ENCODE results near the gene MAP7.
"Not testable (repeated sequence)": the region's sequence is repeated elsewhere in the genome, so short reads cannot be mapped to it uniquely, and the experiment has no call there.

The MAP7 gene

DNA sequence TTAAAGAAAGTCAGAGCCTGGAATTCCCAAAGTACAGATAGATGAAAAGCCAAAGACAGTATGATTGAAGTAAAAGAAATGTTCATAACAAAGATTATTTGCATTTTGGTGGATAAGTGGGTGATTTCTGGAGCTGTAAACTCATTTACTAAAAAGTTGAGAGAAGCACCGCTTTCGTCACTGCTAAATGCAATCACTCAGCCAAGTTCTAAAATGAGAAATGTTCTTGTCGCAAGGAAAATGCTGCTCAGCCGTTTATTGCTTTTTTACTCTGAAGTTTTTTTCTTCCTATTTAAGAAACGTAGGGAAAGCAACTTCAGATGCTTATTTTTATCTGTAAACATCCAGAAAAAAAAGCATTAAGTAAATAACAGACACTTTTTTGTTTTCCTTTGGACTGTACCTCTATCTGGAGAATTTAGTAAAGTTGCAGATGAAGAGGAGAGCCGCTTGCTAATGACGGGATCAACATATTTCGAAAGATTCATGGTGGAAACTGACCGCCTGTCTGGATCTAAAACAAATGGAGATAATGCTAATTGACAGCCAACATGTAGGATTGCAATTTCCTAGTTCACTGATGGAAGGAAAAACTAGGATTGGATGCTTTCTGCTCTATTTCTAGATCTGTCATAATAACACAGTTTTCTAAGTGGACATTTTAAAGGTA, 166.8 kb downstream of the MAP7 start:
- no peak for DNase-seq (ENCODE audit: low read depth in 2 of 2)

DNA sequence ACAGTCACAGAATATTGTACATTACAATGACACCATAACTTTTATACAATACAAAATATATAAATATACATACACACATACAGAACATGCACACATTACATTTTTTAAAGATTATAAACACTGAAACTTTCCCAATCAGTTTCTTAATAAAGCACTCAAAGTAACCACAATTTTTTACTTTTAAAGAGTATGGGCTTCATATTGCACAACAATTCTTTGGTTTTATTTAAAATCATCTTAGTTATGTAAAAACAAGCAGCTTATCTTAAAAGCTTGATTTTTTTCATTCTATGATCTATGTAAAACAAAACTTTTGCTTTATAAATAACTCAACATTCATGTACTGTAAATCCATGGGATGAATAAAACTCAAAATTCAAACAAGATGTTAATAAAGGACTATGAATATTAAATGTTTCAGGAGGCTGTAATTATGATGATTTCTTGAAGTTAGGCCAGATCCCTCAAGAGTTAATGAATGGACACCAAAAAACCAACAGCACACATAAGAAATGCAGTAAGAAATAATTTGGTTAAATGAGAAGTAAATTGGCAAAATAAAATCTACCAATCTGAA, 167.5 kb downstream of the MAP7 start:
- no peak for DNase-seq (ENCODE audit: low read depth in 2 of 2)

DNA sequence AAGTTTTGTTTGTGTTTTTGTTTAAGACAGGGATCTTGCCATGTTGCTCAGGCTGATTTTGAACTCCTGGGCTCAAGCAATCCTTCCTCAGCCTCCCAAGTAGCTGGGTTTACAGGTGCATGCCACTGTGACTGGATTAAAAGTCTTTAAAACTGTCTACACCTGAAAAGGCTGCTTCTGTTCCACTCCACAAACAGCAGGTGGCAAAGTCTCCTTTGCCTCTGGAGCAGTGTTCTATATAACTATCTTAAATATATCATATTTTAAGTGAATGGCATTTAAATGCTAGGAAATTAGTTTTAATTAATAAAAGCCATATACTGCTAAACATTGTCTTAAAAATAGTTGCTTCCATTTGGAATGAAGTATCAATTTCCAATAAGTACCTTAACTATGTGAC, 171.3 kb downstream of the MAP7 start:
- DNase-seq (ENCODE audit: low read depth in 2 of 2), result no peak

DNA sequence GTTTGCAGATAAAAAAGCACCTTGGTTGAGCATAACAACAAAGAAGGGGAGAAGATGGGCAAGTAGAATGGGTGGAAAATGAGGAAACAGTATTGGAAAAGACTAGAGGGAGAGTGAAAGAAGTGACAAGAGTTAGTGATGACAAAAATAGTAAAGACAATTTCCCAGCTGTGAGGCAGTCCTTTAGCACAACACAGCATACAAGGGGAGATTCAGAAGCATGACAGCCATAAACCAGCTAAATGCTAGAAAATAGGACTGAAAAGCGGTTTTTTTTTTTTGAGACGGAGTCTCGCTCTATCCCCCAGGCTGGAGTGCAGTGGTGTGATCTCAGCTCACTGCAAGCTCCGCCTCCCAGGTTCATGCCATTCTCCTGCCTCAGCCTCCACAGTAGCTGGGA, 174.4 kb downstream of the MAP7 start:
- not testable (repeated sequence) for DNase-seq (ENCODE audit: low read depth in 2 of 2)

DNA sequence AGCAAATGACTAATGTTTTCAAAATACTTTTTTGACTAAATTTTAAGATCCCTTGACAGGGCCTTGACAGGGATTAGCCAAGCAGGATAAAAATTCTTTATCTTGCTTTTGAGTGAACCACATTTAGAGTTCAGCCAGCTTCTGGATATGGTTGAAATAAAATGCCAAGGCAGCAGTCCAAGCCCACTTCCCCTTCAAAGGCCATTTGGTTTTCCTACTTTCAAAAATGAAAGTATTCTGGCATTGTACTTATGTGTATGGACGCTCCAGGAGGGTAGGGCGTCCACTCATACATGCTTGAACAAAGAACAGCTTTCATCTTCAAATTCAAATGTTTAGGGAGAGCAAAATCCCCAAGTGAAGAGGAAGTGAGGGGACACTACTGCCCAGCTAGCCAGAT, 178.3 kb downstream of the MAP7 start:
- DNase-seq (ENCODE audit: low read depth in 2 of 2), result no peak

DNA sequence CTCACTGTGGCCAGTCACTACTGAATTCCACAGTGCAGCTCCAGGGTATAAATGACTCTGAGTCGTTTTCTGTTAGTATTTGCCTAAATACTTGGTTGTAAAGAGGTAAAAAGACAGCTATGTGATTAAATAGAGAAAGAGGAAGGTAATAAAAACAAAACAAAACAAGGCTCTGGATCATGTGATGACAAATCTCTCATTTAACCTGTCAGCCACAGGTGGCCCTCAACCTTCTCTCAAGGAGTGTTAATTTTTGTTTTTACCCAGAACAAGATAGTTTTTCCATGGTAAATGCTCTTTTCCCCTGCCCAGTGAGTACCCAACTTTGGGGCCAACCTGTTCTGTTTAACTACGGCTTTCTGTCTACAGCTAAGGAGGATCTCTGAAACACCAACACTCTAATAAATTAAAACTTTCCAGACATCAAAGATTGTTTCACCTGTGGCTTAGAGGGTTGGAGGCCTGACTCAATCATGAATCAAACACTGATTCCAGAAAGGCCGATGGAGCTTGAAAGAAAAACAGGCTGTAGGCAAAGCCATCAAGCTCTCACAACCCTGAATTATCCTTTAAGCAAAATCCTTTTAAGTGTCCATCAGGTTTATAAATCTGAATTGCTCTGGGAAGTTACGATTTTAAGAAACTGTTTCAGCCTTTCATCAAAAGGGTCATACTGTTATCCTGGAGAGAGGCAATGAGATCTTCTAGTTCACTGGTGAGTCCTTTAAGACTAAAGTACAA, 179.1 kb downstream of the MAP7 start:
- no peak for DNase-seq (ENCODE audit: low read depth in 2 of 2)

DNA sequence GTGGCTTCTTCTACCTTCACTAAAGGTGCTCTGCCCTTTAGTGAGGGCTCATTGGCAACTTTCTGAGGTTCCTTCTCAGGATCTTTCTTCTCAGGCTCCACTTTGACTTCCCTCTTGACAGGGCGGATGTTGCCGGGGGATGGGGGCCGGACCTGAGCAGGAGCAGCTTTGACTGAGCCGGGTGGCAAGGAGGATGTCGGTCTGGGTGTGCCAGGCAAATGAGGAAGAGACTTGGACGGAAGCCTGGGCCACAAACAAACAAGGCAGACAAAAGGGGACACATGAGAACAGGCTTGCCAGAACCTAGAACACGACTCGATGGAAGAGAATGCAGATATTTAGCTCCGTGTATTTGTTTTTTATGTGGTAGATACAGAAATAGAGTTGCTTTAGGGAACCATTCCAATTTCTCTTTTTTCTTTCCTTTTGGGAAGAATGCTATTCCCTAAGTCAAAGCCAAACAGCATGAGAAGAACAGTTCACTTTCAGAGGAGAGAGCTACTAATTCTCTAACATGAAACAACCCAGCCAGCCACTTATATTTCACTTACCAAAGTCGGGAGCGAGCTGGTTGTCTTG, 184.4 kb downstream of the MAP7 start:
- DNase-seq (ENCODE audit: low read depth in 2 of 2), result no peak

DNA sequence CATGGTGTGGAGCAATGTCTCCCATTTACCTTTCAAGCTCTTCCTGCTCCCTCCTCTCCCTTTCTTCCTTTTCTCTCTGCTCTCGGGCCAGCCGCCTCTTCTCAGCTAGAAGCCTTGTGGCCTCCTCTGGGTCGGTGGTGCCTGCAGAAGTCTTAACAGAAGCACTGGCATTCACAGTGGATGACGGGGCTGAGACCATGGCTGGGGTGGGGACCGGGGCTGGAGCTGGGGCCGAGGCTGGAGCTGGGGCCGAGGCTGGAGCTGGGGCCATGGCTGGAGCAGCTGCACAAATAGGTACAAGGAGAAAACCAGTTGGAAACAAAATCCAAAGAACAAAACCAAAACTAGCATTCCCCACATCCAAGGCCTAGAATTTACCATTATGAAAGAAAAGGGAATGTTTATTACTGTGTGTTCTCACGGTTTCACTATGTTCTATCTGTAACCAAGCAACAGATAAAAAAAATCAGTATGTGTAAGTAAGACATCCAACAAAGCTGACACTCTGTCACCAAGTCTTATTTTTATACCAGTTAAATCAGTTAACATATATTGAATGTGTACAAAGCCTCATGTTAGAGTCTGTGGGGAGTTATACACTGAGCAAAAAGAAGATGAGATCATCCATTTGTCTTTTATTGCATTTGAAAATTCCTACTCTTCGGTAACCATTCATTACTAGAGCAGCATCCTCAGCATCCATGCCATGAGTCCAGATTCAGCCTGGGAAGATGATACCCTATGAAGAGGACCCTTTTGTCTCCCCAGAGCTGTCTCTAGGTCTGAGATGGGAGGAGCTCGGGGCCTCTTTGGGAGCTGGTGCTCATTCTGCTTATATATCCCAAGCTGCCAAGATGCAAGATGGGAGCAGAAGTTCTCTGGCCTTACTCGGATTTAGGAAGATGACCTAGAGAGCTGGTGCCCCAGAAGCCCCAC, 187.5 kb downstream of the MAP7 start:
- DNase-seq (ENCODE audit: low read depth in 2 of 2), result no peak

DNA sequence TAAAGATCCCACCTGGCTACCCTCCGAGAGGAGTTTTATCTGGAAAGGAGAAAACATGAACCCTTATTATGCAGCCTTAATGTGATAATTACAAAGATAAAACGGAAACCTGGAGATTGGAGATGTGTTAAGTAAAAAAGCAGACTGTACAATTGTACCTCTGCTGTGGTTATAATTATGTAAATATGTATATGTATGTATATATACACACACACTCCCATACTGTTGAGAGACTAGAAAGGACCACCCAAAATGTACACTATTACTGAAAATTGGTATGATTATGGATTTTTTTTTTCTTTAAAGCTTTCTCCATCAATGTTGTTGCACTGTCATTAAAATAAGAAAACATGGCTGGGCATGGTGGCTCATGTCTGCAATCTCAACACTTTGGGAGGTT, 188.4 kb downstream of the MAP7 start:
- no peak for DNase-seq (ENCODE audit: low read depth in 2 of 2)

DNA sequence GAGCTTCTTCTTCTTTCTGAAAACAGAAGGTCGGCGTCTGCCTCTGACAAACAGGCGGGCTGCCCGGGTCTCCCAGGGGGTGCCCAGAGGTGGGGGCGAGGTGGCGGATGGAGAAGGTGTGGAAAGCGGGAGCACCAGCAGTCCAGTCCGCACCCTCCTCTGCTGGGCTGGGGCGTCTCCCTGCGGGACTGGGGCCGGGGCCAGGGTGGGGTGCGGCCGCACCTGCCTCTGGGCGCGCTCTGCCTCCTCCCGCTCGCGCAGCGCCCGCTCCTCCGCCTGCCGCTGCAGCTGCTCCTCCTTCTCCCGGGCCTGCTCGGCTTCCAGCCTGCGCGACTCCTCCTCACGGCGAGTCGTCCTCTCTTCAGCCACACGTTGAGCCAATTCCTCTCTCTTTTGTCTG, 189.4 kb downstream of the MAP7 start:
- DNase-seq (ENCODE audit: low read depth in 2 of 2), result no peak

DNA sequence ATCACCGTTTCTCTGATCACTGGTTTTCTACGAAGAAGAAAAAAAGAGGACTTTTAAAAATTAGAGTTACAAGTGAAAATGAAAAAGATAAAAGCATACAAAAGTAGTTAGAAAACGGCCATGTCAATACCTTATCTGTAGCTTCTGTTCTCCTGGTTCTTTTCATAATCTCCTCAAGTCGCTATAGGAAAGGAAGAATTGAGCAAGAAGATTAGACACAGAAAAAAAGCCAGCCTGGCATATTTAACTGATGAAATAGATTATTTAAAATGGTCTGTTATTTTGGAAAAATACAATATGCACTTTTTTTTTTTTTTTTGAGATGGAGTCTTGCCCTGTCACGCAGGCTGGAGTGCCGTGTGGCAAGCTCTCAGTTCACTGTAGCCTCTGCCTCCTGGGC, 190.4 kb downstream of the MAP7 start:
- no peak for DNase-seq (ENCODE audit: low read depth in 2 of 2)

DNA sequence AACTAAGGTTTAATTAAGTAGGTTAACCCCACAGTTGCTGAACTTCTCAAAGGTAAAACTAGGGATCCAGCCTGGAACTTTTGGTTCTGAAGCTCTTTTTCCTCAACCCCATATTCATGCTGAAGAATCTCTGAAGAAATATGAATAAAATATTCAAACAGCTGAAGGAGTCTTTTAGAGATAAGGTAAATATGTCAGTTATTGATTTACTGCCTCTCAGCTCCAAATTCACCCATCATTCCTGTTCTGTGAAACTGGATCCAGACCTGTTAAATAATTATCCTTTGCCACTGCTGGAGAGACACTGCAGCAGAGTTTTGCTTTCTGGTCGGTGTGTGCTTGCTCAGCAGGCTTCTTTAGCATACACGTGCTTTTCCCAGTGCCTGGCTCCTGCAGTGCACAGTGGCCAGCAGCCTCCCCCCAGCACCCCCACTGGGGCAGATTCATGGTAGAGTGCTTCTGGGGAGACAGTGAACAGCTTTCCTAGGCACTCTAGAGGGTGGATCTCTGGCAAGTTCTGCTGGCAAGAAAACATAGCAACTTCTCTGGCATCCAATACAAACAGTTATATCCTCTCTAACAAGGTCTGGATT, 198.6 kb downstream of the MAP7 start:
- no peak for DNase-seq (ENCODE audit: low read depth in 2 of 2)

DNA sequence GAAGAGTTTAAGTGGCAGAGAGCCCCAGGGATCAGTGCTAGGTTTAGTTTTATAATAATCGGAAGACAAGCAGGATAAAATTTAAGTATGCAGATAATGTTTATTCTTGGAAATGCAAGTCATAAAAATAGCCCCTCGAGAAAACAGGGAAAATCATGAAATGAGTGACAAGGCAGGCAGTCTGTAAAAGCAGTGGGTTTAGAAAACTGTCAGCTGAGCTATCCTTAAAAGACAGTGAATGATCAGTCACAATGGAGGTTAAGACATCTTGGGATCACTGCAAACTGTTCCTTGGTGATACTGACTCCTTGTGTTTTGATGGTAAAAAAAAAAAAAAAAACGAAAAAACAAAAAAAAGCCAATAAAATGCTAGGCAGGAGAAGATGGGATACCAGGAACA, 199.3 kb downstream of the MAP7 start:
- no peak for DNase-seq (ENCODE audit: low read depth in 2 of 2)

DNA sequence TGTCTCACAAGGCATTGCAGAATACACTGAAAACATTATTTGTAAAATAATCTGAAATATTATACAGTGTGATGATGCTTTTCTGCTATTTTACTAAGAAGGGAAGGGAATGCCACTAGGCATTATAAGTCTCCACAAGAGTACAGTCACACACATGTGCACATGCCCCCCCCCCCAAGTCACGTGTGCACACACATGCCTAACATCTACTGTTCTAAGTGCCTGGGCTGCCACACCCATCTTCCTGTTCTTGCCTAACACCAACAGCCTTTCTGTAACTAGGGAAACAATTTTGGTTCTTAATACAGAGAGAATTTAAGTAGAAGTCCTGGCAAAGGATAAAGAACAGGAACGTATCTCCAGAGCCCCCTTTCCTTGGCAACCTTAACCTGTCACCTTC, 202.4 kb downstream of the MAP7 start:
- DNase-seq (ENCODE audit: low read depth in 2 of 2), result no peak

DNA sequence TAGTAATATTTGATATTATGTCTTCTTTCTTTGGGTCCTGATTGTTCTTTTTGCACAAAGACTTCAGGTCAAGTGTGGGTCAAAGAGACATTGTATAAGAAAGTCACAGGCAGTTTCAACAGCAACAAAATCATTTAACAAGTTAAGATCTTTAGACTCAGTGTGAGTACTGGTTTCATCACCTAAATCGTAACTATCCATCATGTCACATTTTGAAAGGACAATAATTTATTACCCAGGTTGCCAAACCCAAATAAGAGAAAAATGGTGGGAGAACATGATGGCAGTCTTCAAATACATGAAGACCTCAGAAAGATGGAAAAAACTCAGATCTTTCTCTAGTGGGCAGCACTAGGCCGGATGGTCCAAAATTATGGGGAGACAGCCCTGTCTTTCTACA, 205.1 kb downstream of the MAP7 start:
- DNase-seq (ENCODE audit: low read depth in 2 of 2), result no peak

DNA sequence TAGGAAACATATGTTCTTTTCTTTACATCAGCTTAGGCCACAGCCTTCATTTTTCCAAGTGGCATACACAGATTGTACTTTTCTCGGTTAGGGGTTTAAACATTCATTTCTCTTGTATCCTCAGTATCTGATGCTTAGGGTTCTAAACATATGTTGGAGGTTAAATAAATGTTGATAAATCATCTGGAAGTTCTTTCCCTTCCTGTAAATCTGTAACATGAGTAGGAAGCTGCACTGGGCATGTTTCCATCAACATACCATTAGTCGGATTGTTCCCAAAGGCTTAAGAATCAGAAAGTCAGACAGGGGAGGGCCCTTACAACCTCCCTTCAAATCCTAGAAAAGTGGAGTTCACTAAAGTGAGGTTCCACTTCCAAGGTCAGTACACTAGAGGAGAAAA, 205.8 kb downstream of the MAP7 start:
- no peak for DNase-seq (ENCODE audit: low read depth in 2 of 2)

DNA sequence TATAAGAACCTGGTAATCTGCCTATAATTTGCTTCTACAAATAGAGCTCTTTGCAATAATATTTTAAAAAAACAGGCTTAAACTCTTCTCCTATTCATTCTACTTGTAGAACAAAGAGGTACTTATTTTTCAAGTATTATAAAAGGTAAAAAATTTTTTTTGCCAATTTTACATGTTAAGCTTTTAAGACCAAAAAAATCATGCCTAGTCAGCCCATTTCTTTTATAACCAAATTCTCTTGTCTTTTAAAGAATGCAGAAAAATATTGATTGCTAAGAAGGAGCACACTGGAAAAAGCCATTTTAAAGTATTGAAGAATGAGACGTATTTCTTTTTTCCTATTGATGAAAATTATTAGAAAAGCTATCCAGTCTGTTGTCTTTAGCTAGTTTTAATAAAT, 206.5 kb downstream of the MAP7 start:
- no peak for DNase-seq (ENCODE audit: low read depth in 2 of 2)

DNA sequence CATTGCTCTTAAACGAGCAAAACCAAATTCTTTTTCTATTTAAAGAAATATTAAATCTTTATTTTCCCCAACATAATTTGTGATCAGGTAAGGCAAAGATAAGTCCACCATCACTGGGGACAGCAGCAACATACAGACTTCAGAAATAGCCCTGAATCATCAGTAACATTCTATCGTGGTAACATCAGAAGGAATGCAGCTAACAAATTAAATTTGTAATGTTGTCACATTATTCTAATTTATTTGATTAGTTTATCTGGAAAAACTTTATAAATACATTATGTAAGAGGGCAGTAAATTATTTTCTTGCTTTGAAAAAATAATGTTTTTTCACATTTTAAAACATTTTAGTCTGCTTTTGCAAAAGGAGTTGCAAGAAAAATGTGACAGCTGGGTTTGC, 206.9 kb downstream of the MAP7 start:
- DNase-seq (ENCODE audit: low read depth in 2 of 2), result no peak

DNA sequence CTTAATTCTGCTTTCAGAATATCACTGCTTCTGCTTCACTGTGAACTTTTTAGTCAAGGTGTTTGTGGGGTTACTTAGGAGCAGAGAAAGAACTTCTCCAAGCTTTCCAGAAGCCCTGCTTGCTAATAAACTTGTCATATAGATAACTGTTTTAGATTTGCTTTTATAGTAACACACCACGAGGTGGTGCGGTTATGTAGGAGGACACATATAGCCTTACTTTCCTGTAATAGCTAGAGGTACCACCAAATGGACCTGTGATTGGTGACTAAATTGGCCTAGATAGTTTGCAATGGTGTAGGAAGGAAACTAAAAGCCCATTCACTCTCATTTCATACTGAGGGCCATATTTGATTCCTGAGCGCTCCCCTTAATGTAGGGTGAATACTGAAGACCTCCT, 208.3 kb downstream of the MAP7 start:
- DNase-seq (ENCODE audit: low read depth in 2 of 2), result no peak

DNA sequence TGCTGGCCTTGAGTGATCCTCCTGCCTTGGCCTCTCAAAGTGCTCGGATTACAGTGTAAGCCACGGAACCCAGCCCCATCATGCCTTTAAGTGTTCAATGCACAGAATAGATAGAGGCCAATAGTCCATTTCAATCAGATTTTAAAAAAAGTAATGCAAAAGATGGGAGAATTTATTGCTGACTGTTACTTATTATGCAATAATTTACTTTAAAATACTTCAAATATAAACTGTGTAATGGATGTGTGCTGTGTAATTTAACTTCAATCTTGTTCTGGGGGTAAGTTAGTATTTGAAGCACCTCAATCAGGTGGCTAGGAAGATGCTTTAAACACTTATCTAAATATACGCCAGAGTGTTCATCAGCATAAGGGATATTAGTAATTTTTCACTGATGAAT, 208.9 kb downstream of the MAP7 start:
- no peak for DNase-seq (ENCODE audit: low read depth in 2 of 2)

DNA sequence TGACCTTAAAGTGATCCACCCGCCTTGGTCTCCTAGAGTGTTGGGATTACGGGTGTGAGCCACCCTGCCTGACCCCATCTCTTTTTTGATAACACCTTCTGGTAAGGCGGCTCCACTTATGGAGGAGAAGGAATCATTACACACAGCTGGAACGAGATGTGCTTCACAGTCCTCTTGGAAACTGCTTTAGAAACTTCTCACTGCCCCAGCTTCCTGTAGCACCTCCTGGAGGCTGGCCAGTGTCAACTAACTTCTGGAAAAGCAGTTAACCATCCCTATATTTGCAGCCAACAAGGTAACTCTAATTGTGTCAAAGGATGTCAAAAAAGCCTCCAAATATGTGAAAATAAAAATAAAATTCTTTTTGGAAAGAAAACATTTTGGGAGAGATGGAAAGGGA, 211.7 kb downstream of the MAP7 start:
- DNase-seq (ENCODE audit: low read depth in 2 of 2), result no peak

DNA sequence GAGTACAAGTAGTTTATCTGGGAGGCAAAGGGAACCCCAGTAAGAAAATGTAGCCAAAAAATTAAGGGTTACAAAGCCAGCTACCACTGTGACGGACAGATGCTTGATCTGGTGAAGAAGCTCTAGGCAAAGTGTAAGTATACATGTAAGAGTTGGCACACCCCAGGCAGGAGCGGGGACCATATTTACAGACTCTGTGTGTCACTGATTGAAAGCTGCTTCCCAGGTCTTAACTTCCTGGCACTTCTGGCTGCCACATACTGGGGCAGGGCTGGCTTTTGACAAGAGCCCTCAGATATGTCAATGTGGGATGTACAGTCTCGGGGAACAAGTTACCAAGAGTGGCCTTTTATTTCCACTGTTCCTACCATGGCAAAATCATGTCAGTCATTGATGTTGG, 212.6 kb downstream of the MAP7 start:
- DNase-seq (ENCODE audit: low read depth in 2 of 2), result no peak

Measured in stimulated activated CD8-positive, alpha-beta memory T cell treated with anti-CD3 and anti-CD28 coated beads, Interleukin-2, amount 100 ng/mL, for 1 hour (primary cell).